ENCODE measurements around the gene FOXRED2. TPM values are rescaled to one million over a fixed set of nuclear protein-coding genes. Genes with fewer than 3 reads are reported as not detected.

The FOXRED2 gene
- total and polyA plus RNA-seq, 8 donors: 0.76 to 17.5 (median 3.8) TPM

DNA sequence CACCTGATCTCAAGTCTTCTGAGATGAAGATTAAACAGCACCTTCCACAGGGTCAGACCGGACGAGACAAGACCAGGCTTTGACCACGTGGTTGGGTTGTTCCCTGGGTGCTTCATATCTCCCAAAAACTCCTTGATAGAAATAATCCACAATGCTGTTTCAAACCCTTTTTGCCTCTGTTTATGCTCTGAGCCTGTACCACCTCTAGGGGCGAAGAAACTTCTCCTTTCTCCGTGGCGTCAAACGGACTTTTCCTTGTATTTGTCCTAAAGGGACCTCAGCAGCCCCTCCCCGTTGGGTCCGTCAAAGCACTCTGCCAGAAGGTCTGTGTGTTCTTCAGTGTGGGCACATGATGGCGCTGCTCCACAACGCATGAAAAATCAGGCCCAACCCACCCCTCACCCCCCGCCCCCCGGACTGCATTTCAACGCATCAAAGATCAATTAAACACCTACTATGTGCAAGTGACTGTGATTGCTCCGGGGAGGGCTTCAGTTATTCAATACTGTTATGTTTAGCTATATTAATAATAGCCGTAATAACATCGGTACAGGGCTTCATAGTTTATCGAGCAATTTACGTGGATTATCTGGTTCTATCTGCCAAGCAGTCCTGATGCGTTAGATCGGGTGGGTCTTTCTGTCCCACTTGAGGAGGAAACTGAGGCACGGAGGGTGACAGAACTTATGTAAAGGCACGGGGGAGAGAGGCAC is 39.4 kb upstream of the FOXRED2 start:
- WGBS, 5 donors: 20 to 31% (median 26%) methylated on average over 19 to 23 of the region's 23 CpGs
- TF ChIP-seq EP300 (IDR thresholded peaks at IDR 0.05): no peak
- TF ChIP-seq, protein P1, sequence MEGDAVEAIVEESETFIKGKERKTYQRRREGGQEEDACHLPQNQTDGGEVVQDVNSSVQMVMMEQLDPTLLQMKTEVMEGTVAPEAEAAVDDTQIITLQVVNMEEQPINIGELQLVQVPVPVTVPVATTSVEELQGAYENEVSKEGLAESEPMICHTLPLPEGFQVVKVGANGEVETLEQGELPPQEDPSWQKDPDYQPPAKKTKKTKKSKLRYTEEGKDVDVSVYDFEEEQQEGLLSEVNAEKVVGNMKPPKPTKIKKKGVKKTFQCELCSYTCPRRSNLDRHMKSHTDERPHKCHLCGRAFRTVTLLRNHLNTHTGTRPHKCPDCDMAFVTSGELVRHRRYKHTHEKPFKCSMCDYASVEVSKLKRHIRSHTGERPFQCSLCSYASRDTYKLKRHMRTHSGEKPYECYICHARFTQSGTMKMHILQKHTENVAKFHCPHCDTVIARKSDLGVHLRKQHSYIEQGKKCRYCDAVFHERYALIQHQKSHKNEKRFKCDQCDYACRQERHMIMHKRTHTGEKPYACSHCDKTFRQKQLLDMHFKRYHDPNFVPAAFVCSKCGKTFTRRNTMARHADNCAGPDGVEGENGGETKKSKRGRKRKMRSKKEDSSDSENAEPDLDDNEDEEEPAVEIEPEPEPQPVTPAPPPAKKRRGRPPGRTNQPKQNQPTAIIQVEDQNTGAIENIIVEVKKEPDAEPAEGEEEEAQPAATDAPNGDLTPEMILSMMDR (IDR thresholded peaks at IDR 0.05): peak in 2 of 7 experiments; percentile 26 to 43
- H3K36me3 ChIP-seq: no peaks in the 10 kb centered on the region
- no peak overlapping the region for H3K4me3 ChIP-seq
- peak in 1 of 2 donors; percentile 74 for DNase-seq
- H3K4me1 ChIP-seq: peaks cover 0 to 10% (median 3%) of the 10 kb centered on the region in 4 donors
- H3K9me3 ChIP-seq: no peaks in the 10 kb centered on the region
- H3K27ac ChIP-seq: no peak overlapping the region
- H3K27me3 ChIP-seq: peaks cover 0 to 62% (median 27%) of the 10 kb centered on the region in 3 donors
- intact Hi-C loops (cut with DNase I; ENCODE audit: low total_unique reads): no loop called here

DNA sequence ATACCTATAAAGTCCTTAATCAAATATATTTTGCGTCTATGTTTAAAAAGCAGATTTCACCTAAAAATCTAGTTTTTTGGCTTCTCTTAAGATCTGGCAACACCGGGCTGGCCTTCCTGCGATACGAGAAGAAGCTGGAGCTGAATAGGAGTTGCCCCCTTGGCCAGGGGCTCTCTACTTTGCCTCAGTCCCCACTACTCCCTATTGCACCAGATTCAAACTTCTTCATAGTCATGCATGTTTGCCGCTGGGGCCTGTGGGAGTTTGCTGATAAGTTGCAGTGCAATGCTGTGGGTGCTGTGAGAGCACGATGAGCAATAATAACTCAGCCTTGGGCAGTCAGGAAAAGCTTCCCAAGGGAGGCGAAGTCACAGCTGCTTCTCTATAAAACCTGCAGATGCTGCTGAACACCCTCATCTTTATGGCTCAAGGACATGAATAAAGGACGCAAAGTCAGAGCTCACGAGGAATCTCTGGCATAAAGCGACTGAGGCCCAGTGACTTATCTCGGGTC is 37.3 kb upstream of the FOXRED2 start:
- no peak overlapping the region for H3K4me3 ChIP-seq
- intact Hi-C loops (cut with DNase I; ENCODE audit: low total_unique reads): no loop called here
- no peaks in the 10 kb centered on the region for H3K36me3 ChIP-seq
- no peak overlapping the region for H3K27ac ChIP-seq
- H3K4me1 ChIP-seq: peaks cover 0 to 10% (median 3%) of the 10 kb centered on the region in 4 donors
- WGBS, 5 donors: 83 to 91% (median 86%) methylated on average over 11 of the region's 11 CpGs
- DNase-seq: no peak
- H3K9me3 ChIP-seq: no peaks in the 10 kb centered on the region
- no peak for TF ChIP-seq POLR2A (IDR thresholded peaks at IDR 0.05)
- TF ChIP-seq, protein P1 (IDR thresholded peaks at IDR 0.05): no peak
- TF ChIP-seq POLR2AphosphoS5 (IDR thresholded peaks at IDR 0.05): no peak
- no peak for TF ChIP-seq EP300 (IDR thresholded peaks at IDR 0.05)
- peaks cover 0 to 48% (median 20%) of the 10 kb centered on the region in 3 donors for H3K27me3 ChIP-seq

DNA sequence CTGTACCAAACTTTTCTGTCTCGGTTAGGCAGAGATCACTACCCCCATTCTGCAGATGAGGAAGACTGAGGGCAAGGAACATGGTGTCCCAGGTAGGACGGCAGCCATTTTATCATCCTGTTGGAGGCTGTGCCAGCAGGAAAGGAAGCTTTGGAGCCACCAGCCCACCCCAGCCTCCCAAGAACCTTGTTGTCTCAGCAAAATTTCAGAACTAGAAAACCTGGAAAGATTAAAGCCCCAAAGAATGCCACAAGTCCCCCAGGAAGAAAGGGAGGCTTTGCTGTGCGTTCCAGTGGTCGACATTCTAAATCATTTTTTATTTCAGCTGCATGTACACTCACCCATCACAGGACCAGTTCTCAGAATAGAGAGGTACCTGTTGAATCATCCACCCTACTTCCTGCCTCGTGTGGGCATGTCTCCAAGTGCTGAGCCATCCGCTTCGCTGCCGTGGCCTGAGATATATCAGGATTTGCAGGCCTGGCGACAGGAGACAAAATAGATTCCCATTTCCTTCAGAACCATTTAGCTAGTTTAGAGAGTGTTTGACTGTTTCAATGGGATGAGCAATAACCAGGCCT is 35.1 kb upstream of the FOXRED2 start:
- no peaks in the 10 kb centered on the region for H3K9me3 ChIP-seq
- H3K27ac ChIP-seq: no peak overlapping the region
- H3K4me3 ChIP-seq: no peak overlapping the region
- intact Hi-C loops (cut with DNase I; ENCODE audit: low total_unique reads): no loop called here
- TF ChIP-seq POLR2AphosphoS5 (IDR thresholded peaks at IDR 0.05): peak in 1 of 3 donors; percentile 31
- TF ChIP-seq POLR2A (IDR thresholded peaks at IDR 0.05): no peak
- peak; percentile 35 to 44 for DNase-seq
- WGBS, 5 donors: 44 to 54% (median 49%) methylated on average over 9 of the region's 9 CpGs
- peaks cover 0 to 10% (median 3%) of the 10 kb centered on the region in 4 donors for H3K4me1 ChIP-seq
- peaks cover 0 to 44% (median 12%) of the 10 kb centered on the region in 3 donors for H3K27me3 ChIP-seq
- no peaks in the 10 kb centered on the region for H3K36me3 ChIP-seq

DNA sequence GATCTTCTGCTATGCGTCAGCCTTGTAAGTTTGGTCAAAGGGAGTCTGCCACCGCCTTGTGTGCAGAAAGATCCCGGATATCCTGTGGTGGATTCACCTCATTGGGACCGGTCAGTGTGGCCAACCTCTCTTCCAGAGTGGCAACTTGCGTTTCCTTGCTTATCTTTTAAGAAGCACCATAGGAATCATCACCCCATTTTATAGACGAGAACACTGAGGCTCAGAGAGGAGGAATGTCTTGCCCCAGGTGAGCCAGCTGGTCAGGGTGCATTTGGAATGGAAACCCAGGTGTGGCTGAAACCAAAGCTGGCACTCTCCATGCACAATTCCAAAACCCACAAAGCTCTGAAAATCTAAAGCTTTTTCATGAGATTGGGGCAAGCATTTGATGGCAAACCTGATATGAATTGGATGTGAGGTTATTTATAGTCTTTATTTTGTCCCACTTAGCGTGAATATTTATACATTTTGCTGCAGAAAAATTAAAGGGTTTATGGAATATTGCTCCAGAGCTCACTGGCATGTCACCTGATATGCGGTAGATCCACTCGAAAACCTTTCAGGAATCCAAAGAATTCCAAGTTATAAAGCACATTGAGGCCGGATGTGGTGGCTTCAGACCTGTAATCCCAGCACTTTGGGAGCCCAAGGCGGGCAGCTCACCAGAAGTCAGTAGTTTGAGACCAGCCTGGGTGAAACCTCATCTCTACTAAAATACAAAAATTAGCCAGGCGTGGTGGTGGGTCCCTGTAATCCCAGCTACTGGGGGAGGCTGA is 34.2 kb upstream of the FOXRED2 start:
- no peaks in the 10 kb centered on the region for H3K36me3 ChIP-seq
- H3K4me1 ChIP-seq: peaks cover 0 to 3% (median under 1%) of the 10 kb centered on the region in 4 donors
- TF ChIP-seq POLR2A (IDR thresholded peaks at IDR 0.05): no peak
- no peak for TF ChIP-seq POLR2AphosphoS5 (IDR thresholded peaks at IDR 0.05)
- TF ChIP-seq, protein P1 (IDR thresholded peaks at IDR 0.05): no peak
- no peak for TF ChIP-seq EP300 (IDR thresholded peaks at IDR 0.05)
- 71 to 77% (median 74%) methylated on average over 12 of the region's 12 CpGs for WGBS, 5 donors
- intact Hi-C loops (cut with DNase I; ENCODE audit: low total_unique reads): no loop called here
- no peak overlapping the region for H3K27ac ChIP-seq
- peaks cover 0 to 40% (median 4%) of the 10 kb centered on the region in 3 donors for H3K27me3 ChIP-seq
- no peaks in the 10 kb centered on the region for H3K9me3 ChIP-seq
- no peak overlapping the region for H3K4me3 ChIP-seq
- no peak for DNase-seq

All from stomach (tissue), 9 donors.